ENCODE results near the gene SREBF2. TPM values are rescaled to one million over a fixed set of nuclear protein-coding genes. Genes with fewer than 3 reads are reported as not detected.

The SREBF2 gene
- polyA plus RNA-seq, 2 of the 4 experiments (the other 2 are of a cell fraction), result 19.4 to 30.8 TPM

- TF ChIP-seq, protein P1, sequence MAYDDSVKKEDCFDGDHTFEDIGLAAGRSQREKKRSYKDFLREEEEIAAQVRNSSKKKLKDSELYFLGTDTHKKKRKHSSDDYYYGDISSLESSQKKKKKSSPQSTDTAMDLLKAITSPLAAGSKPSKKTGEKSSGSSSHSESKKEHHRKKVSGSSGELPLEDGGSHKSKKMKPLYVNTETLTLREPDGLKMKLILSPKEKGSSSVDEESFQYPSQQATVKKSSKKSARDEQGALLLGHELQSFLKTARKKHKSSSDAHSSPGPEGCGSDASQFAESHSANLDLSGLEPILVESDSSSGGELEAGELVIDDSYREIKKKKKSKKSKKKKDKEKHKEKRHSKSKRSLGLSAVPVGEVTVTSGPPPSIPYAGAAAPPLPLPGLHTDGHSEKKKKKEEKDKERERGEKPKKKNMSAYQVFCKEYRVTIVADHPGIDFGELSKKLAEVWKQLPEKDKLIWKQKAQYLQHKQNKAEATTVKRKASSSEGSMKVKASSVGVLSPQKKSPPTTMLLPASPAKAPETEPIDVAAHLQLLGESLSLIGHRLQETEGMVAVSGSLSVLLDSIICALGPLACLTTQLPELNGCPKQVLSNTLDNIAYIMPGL (CRISPR knock-in tag; IDR thresholded peaks at IDR 0.05; ENCODE audit: borderline replicate concordance), result no peak
- TF ChIP-seq USF2 (IDR thresholded peaks at IDR 0.05) (no peak), PHF8 (IDR thresholded peaks at IDR 0.05; ENCODE audit: borderline replicate concordance, low read depth) (no peak), FOSL2 (IDR thresholded peaks at IDR 0.05) (no peak), FOSL2 (CRISPR knock-in tag; IDR thresholded peaks at IDR 0.05) (peak; percentile 54), ZFP36 (IDR thresholded peaks at IDR 0.05; ENCODE audit: borderline replicate concordance, partially characterized antibody) (no peak), KDM1A (IDR thresholded peaks at IDR 0.05; ENCODE audit: low read depth) (no peak), TFCP2L1 (CRISPR knock-in tag; IDR thresholded peaks at IDR 0.05) (no peak), HOXB13 (CRISPR knock-in tag; IDR thresholded peaks at IDR 0.05; ENCODE audit: low read depth) (no peak), HEYL (CRISPR knock-in tag; IDR thresholded peaks at IDR 0.05) (no peak), CBX2 (IDR thresholded peaks at IDR 0.05; ENCODE audit: borderline replicate concordance, low read depth) (no peak), PBX3 (IDR thresholded peaks at IDR 0.05) (no peak), JUN (IDR thresholded peaks at IDR 0.05) (no peak)
- TF ChIP-seq, protein P2, sequence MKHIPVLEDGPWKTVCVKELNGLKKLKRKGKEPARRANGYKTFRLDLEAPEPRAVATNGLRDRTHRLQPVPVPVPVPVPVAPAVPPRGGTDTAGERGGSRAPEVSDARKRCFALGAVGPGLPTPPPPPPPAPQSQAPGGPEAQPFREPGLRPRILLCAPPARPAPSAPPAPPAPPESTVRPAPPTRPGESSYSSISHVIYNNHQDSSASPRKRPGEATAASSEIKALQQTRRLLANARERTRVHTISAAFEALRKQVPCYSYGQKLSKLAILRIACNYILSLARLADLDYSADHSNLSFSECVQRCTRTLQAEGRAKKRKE (CRISPR knock-in tag; IDR thresholded peaks at IDR 0.05; ENCODE audit: low read depth), result no peak
These were observed 10.4 kb upstream of the SREBF2 start (continued) for GRCh38 chr22:41822317-41823057.

- FAIRE-seq, result no peak
- ChIA-PET CTCF (interaction anchor here (0.6 kb wide), 1 partner anchor 119 kb away, joined by 5 read pairs; no protein-coding TSS in a partner anchor), POLR2A (no interaction called here)
- Histone ChIP-seq H3K27ac (no peak overlapping the region), H3K4me1 (peaks cover 10% of the 10 kb centered on the region), H3K4me2 (no peak overlapping the region), H3K9me3 (no peaks in the 10 kb centered on the region), H3K4me3 (no peak overlapping the region)
- 76% methylated on average over 6 of the region's 6 CpGs for WGBS (ENCODE audit: missing lambda C conversion rate)
- no peak for ATAC-seq
- no peak for DNase-seq (ENCODE audit: low read depth in 1 of 2, low spot score in 1 of 2)
- TF ChIP-seq, protein P3, sequence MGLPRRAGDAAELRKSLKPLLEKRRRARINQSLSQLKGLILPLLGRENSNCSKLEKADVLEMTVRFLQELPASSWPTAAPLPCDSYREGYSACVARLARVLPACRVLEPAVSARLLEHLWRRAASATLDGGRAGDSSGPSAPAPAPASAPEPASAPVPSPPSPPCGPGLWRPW (IDR thresholded peaks at IDR 0.05), result no peak
- TF ChIP-seq ZNF302 (CRISPR knock-in tag; IDR thresholded peaks at IDR 0.05) (no peak), RFX5 (IDR thresholded peaks at IDR 0.05) (no peak), PHF8 (IDR thresholded peaks at IDR 0.05; ENCODE audit: borderline replicate concordance, low read depth) (no peak), USF2 (IDR thresholded peaks at IDR 0.05) (no peak), TP53 (CRISPR knock-in tag; IDR thresholded peaks at IDR 0.05) (no peak), FOSL2 (IDR thresholded peaks at IDR 0.05) (no peak), FOSL2 (CRISPR knock-in tag; IDR thresholded peaks at IDR 0.05) (no peak), NR3C1 (IDR thresholded peaks at IDR 0.05) (no peak), EP300 (IDR thresholded peaks at IDR 0.05) (no peak), CBX2 (IDR thresholded peaks at IDR 0.05; ENCODE audit: borderline replicate concordance, low read depth) (no peak), MAZ (IDR thresholded peaks at IDR 0.05; ENCODE audit: borderline replicate concordance, low read depth, low read length) (no peak), KDM5A (IDR thresholded peaks at IDR 0.05) (no peak), RARB (CRISPR knock-in tag; IDR thresholded peaks at IDR 0.05) (no peak), CTCF (IDR thresholded peaks at IDR 0.05) (no peak)
- TF ChIP-seq, protein P4, sequence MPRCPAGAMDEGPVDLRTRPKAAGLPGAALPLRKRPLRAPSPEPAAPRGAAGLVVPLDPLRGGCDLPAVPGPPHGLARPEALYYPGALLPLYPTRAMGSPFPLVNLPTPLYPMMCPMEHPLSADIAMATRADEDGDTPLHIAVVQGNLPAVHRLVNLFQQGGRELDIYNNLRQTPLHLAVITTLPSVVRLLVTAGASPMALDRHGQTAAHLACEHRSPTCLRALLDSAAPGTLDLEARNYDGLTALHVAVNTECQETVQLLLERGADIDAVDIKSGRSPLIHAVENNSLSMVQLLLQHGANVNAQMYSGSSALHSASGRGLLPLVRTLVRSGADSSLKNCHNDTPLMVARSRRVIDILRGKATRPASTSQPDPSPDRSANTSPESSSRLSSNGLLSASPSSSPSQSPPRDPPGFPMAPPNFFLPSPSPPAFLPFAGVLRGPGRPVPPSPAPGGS (IDR thresholded peaks at IDR 0.05), result no peak
These were observed 9.1 kb upstream of the SREBF2 start for GRCh38 chr22:41823797-41824196.
